ENCODE results near the gene NCK2. TPM values are rescaled to one million over a fixed set of nuclear protein-coding genes. Genes with fewer than 3 reads are reported as not detected.

Gene NCK2
- total RNA-seq, 1 experiment from 2014 or later = 49.2 TPM

- TF ChIP-seq CTCF (conservative IDR thresholded peaks at IDR 0.05) = no peak
- Histone ChIP-seq H3T11ph (ENCODE audit: low read length) (no peak overlapping the region), H3K79me2 (ENCODE audit: insufficient read depth, low read length) (peaks cover 45% of the 10 kb centered on the region; the same call in 1 of the 2 replicates), H4K91ac (ENCODE audit: insufficient read length, low read depth, low read length) (no peak overlapping the region), H3K79me1 (ENCODE audit: insufficient read depth, low read depth, low read length, poor library complexity, severe bottlenecking) (peaks cover 10% of the 10 kb centered on the region), H3K14ac (ENCODE audit: insufficient read depth, low read length) (no peak overlapping the region), H2BK12ac (ENCODE audit: insufficient read length, low read depth, low read length) (no peak overlapping the region), H3K18ac (ENCODE audit: insufficient read length, low read depth, low read length) (no peak overlapping the region), H2BK20ac (ENCODE audit: low read depth, low read length, poor library complexity, severe bottlenecking) (no peak overlapping the region), H3K23me2 (ENCODE audit: insufficient read length, low read depth, low read length, poor library complexity, severe bottlenecking) (peaks cover 8% of the 10 kb centered on the region), H2AFZ (ENCODE audit: low read length) (no peak overlapping the region), H3K27me3 (ENCODE audit: insufficient read depth, low read length) (no peaks in the 10 kb centered on the region), H3K27ac (ENCODE audit: insufficient read length, low read depth, low read length) (no peak overlapping the region), H4K8ac (replicated peaks; ENCODE audit: insufficient read length, low read depth, low read length) (no peak overlapping the region), H3K23ac (ENCODE audit: insufficient read length, low read depth, low read length) (no peak overlapping the region), H3K4me1 (ENCODE audit: insufficient read depth, low read length) (peaks cover 2% of the 10 kb centered on the region; the same call in 1 of the 2 replicates), H4K5ac (ENCODE audit: insufficient read length, low read depth, low read length) (no peak overlapping the region), H3K56ac (ENCODE audit: insufficient read length, low read depth, low read length) (no peak overlapping the region), H4K20me1 (ENCODE audit: control insufficient read depth, insufficient read depth, insufficient read length) (no peaks in the 10 kb centered on the region), H2BK15ac (ENCODE audit: low read depth, low read length) (no peak overlapping the region), H3K9me3 (ENCODE audit: control insufficient read depth, low read depth, low read length) (no peaks in the 10 kb centered on the region), H3K9ac (ENCODE audit: extremely low read depth, insufficient read length, low read length) (no peak overlapping the region), H3K4ac (ENCODE audit: low read depth, low read length) (no peak overlapping the region), H2BK5ac (ENCODE audit: insufficient read length, low read length) (no peak overlapping the region), H3K4me2 (ENCODE audit: insufficient read depth, insufficient read length, low read length) (no peak overlapping the region), H2AK5ac (ENCODE audit: insufficient read length, low read length) (no peak overlapping the region), H2BK120ac (ENCODE audit: low read depth, low read length, poor library complexity, severe bottlenecking) (no peak overlapping the region)
- H3K36me3 Mint-ChIP-seq (ENCODE audit: insufficient read depth in 1 of 3, low read depth in 3 of 3) = peaks cover 11 to 46% (median 15%) of the 10 kb centered on the region in 3 experiments
- no peak for DNase-seq
- no peak overlapping the region; a peak in 1 of 5 replicates for H3K4me3 Mint-ChIP-seq
- H3K27ac Mint-ChIP-seq = no peak overlapping the region
- peaks cover 47 to 59% of the 10 kb centered on the region in 2 experiments for H3K4me1 Mint-ChIP-seq
- H3K27me3 Mint-ChIP-seq (ENCODE audit: low read depth) = peaks cover 9% of the 10 kb centered on the region
- no peaks in the 10 kb centered on the region; a peak in 1 of 5 replicates for H3K9me3 Mint-ChIP-seq
- no CpG with 5 or more reads among the region's 4 CpGs for WGBS (ENCODE audit: extremely low coverage, insufficient read length, low lambda C conversion rate)
Observed at GRCh38 chr2:105747991-105748390, 3.3 kb downstream of the NCK2 start.
